Measurements from ENCODE around the gene HIVEP1.

DNA sequence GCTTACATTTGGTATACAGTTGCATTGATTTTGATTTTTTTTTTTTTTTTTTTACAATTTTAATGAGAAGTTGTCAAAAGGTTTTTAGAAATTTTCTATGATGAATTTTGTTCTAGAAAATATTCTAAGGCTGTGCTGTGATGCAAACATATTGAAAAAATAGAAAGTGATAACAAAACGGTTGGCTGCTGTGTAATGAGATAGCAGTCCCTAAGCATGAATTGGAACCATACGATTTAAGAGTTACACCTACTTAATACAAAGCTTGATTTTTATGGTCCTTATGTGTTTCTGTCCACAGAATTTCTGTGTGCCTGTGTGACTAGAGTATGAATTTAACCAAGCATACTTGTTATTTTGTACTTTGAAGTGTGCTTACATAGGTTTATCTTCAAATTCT lies 12.1 kb downstream of the HIVEP1 start:
- TF ChIP-seq MYC (CRISPR knock-in tag; IDR thresholded peaks at IDR 0.05; ENCODE audit: borderline replicate concordance) (no peak), ZFP36 (IDR thresholded peaks at IDR 0.05; ENCODE audit: borderline replicate concordance, low read depth, low read length, partially characterized antibody) (no peak), ZNF282 (IDR thresholded peaks at IDR 0.05; ENCODE audit: partially characterized antibody) (no peak), ZNF225 (CRISPR knock-in tag; IDR thresholded peaks at IDR 0.05) (no peak), MAZ (IDR thresholded peaks at IDR 0.05; ENCODE audit: borderline replicate concordance, low read depth, low read length) (no peak), MAZ (CRISPR knock-in tag; IDR thresholded peaks at IDR 0.05; ENCODE audit: low read depth) (no peak), NFYB (CRISPR knock-in tag; IDR thresholded peaks at IDR 0.05) (no peak)
- TF ChIP-seq, protein P1, sequence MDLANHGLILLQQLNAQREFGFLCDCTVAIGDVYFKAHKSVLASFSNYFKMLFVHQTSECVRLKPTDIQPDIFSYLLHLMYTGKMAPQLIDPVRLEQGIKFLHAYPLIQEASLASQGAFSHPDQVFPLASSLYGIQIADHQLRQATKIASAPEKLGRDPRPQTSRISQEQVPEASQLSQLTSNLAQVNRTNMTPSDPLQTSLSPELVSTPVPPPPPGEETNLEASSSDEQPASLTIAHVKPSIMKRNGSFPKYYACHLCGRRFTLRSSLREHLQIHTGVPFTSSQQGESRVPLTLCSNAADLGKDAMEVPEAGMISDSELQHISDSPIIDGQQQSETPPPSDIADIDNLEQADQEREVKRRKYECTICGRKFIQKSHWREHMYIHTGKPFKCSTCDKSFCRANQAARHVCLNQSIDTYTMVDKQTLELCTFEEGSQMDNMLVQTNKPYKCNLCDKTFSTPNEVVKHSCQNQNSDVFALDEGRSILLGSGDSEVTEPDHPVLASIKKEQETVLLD (CRISPR knock-in tag; IDR thresholded peaks at IDR 0.05; ENCODE audit: low read depth), result no peak

All from HepG2 (cell line).